Coronary artery (tissue), 2 donors: ENCODE measurements around the gene EML6.

ENCODE experiments used
- DNase-seq: peaks from one replicate; pipeline ENCODE4 v3.0.0-alpha.2; 2017; ENCODE audit warnings: low spot score
- H3K27ac ChIP-seq, 2 donors: fragments of 200-600 bp; sonication (generic); one replicate each; pipeline ENCODE4 v1.5.1; 2016 to 2019
- H3K4me3 ChIP-seq: fragments of 200-600 bp; sonication (generic); 2 replicates; pipeline ENCODE4 v1.5.1; 2016; ENCODE audit warnings: mild to moderate bottlenecking, moderate library complexity
- CTCF ChIP-seq: fragments of 200-600 bp; sonication (generic); IDR thresholded peaks from one replicate; pipeline ENCODE4 v1.5.1; 2019; ENCODE audit warnings: antibody characterized with exemption

EML6 gene

GRCh38 chr2:54912305-54912704, 188.8 kb downstream of the EML6 start:
- no peak for TF ChIP-seq CTCF
- no peak overlapping the region for H3K4me3 ChIP-seq
- H3K27ac ChIP-seq, result no peak overlapping the region
- no peak for DNase-seq

GRCh38 chr2:54912893-54913292, 189.4 kb downstream of the EML6 start:
- Histone ChIP-seq H3K4me3 (no peak overlapping the region), H3K27ac (no peak overlapping the region)
- no peak for DNase-seq
- no peak for TF ChIP-seq CTCF

GRCh38 chr2:54914637-54915036, 191.2 kb downstream of the EML6 start:
- DNase-seq, result no peak
- H3K4me3 ChIP-seq, result no peak overlapping the region
- TF ChIP-seq CTCF, result no peak
- H3K27ac ChIP-seq, result no peak overlapping the region

- Histone ChIP-seq H3K4me3 (no peak overlapping the region), H3K27ac (no peak overlapping the region)
- no peak for DNase-seq
- TF ChIP-seq CTCF, result no peak
Measured at GRCh38 chr2:54915101-54915500, 191.6 kb downstream of the EML6 start.

- no peak overlapping the region for H3K27ac ChIP-seq
- DNase-seq, result no peak
- no peak for TF ChIP-seq CTCF
- H3K4me3 ChIP-seq, result no peak overlapping the region
Measured at GRCh38 chr2:54916637-54917036, 193.2 kb downstream of the EML6 start.

- no peak for TF ChIP-seq CTCF
- no peak for DNase-seq
- Histone ChIP-seq H3K4me3 (no peak overlapping the region), H3K27ac (no peak overlapping the region)
Measured at GRCh38 chr2:54918647-54919280, 195.3 kb downstream of the EML6 start.

- no peak for TF ChIP-seq CTCF
- H3K27ac ChIP-seq, result no peak overlapping the region
- H3K4me3 ChIP-seq, result no peak overlapping the region
- DNase-seq, result no peak
Measured at GRCh38 chr2:54920660-54921059, 197.2 kb downstream of the EML6 start.
